AG09309 (cell line): Measurements from ENCODE around the gene GAB2.

Experiments used
- DNase-seq: peaks from one replicate; pipeline ENCODE4 v3.0.0-alpha.2; 2010; ENCODE audit warnings: low read depth
- H3K4me3 ChIP-seq: 2 replicates; pipeline ENCODE4 v1.5.1; 2011; ENCODE audit warnings: mild to moderate bottlenecking, low read depth, low read length, moderate library complexity; ENCODE audit not compliant: control insufficient read depth
- CTCF ChIP-seq: IDR thresholded peaks from 2 replicates; pipeline ENCODE4 v1.5.1; 2011; ENCODE audit warnings: mild to moderate bottlenecking, low read depth, low read length, inconsistent platforms; ENCODE audit not compliant: insufficient read depth, control insufficient read depth; ENCODE audit errors: missing control alignments

Gene GAB2

GRCh38 chr11:78330361-78330760, 87.3 kb downstream of the GAB2 start:
- no peak for DNase-seq
- no peak for TF ChIP-seq CTCF
- no peak overlapping the region for H3K4me3 ChIP-seq

- DNase-seq: no peak
- TF ChIP-seq CTCF: no peak
- H3K4me3 ChIP-seq: no peak overlapping the region
Measured at GRCh38 chr11:78327945-78328344, 89.7 kb downstream of the GAB2 start.

- no peak overlapping the region for H3K4me3 ChIP-seq
- no peak for DNase-seq
- TF ChIP-seq CTCF: no peak
Measured at GRCh38 chr11:78325274-78325781, 92.3 kb downstream of the GAB2 start.

GRCh38 chr11:78323363-78323762, 94.3 kb downstream of the GAB2 start:
- no peak for DNase-seq
- no peak for TF ChIP-seq CTCF
- H3K4me3 ChIP-seq: no peak overlapping the region

GRCh38 chr11:78319453-78319955, 98.1 kb downstream of the GAB2 start:
- H3K4me3 ChIP-seq: no peak overlapping the region
- no peak for TF ChIP-seq CTCF
- no peak for DNase-seq

- H3K4me3 ChIP-seq: no peak overlapping the region
- DNase-seq: no peak
- TF ChIP-seq CTCF: no peak
Measured at GRCh38 chr11:78318321-78319114, 99.1 kb downstream of the GAB2 start.
